H1 (cell line): ENCODE measurements around the gene UBE2Q2. TPM values are rescaled to one million over a fixed set of nuclear protein-coding genes. Genes with fewer than 3 reads are reported as not detected.

Source experiments
- CTCF ChIA-PET: fragments of 300-600 bp; sonication (Branson Sonifier 250); formaldehyde crosslinking; loops from one replicate; lab custom pipeline; 2021; ENCODE audit not compliant: partially characterized antibody; lab: Charles Lee
- POLR2A ChIA-PET: fragments of 300-600 bp; sonication (Branson Sonifier 250); formaldehyde crosslinking; loops from one replicate; lab custom pipeline; 2021; ENCODE audit warnings: inconsistent platforms; ENCODE audit not compliant: partially characterized antibody; lab: Charles Lee
- DNase-seq, 2 experiments: peaks; one replicate each; pipeline versions ENCODE4 v3.0.0 to v3.0.0-alpha.2; 2010 to 2022; ENCODE audit warnings: low spot score in 2 of 2, low read depth in 1 of 2, mixed read lengths in 1 of 2
- FAIRE-seq: peaks from 2 replicates; lab custom pipeline; 2011; peaks lifted over from hg19 to GRCh38; lab: Jason Lieb, UNC
- H2AFZ ChIP-seq: 2 replicates; pipeline ENCODE4 v1.8.1; 2012; ENCODE audit warnings: low read length, inconsistent platforms
- H2AK5ac ChIP-seq: 2 replicates; pipeline ENCODE4 v1.6.1; 2013; ENCODE audit warnings: low read depth, low read length
- H2BK120ac ChIP-seq: replicated peaks from 2 replicates; pipeline ENCODE3; 2013; ENCODE audit warnings: low read depth, low read length, inconsistent platforms
- H2BK12ac ChIP-seq: 2 replicates; pipeline ENCODE4 v1.6.1; 2013; ENCODE audit warnings: low read depth, low read length
- H2BK15ac ChIP-seq: 2 replicates; pipeline ENCODE4 v1.6.1; 2013; ENCODE audit warnings: low read length
- H2BK20ac ChIP-seq: 2 replicates; pipeline ENCODE4 v1.6.1; 2013; ENCODE audit warnings: low read length
- H2BK5ac ChIP-seq: 2 replicates; pipeline ENCODE4 v1.6.1; 2013; ENCODE audit warnings: low read depth, low read length
- H3K14ac ChIP-seq: 2 replicates; pipeline ENCODE4 v1.6.1; 2013; ENCODE audit warnings: inconsistent platforms; ENCODE audit not compliant: insufficient read length
- H3K18ac ChIP-seq: 2 replicates; pipeline ENCODE4 v1.6.1; 2013; ENCODE audit warnings: low read length; ENCODE audit errors: extremely low read depth
- H3K23ac ChIP-seq: 2 replicates; pipeline ENCODE4 v1.6.1; 2013; ENCODE audit warnings: inconsistent platforms; ENCODE audit not compliant: insufficient read length
- H3K23me2 ChIP-seq: 2 replicates; pipeline ENCODE4 v1.6.1; 2013; ENCODE audit warnings: low read depth, low read length
- H3K27ac ChIP-seq: 2 replicates; pipeline ENCODE4 v1.6.1; 2011; ENCODE audit warnings: low read depth, low read length, inconsistent platforms
- H3K27me3 ChIP-seq, 4 experiments: replicated peaks in 1 of 4; 1 replicate in 1 of 4; 2 replicates in 3 of 4; pipeline versions ENCODE4 v1.6.1 to v1.8.1; 2011 to 2013; ENCODE audit warnings: low read length in 3 of 4, mild to moderate bottlenecking in 3 of 4, inconsistent platforms in 2 of 4, mixed read lengths in 2 of 4, moderate library complexity in 1 of 4; ENCODE audit not compliant: control insufficient read depth in 3 of 4, insufficient read depth in 3 of 4; ENCODE audit errors: extremely low read depth in 1 of 4
- H3K36me3 ChIP-seq, 4 experiments: 2 replicates each; pipeline versions ENCODE4 v1.6.1 to v1.8.1; 2011 to 2013; ENCODE audit warnings: mild to moderate bottlenecking in 4 of 4, low read length in 3 of 4, moderate library complexity in 2 of 4, control low read depth in 1 of 4, inconsistent platforms in 1 of 4; ENCODE audit not compliant: insufficient read depth in 4 of 4, control insufficient read depth in 2 of 4
- H3K4ac ChIP-seq: replicated peaks from 2 replicates; pipeline ENCODE3; 2013; ENCODE audit warnings: low read length, low read depth, mixed read lengths, inconsistent platforms; ENCODE audit not compliant: insufficient read length
- H3K4me1 ChIP-seq, 4 experiments: replicated peaks in 1 of 4; 1 replicate in 1 of 4; 2 replicates in 3 of 4; pipeline versions ENCODE4 v1.6.1 to v1.8.1; 2011 to 2013; ENCODE audit warnings: low read length in 3 of 4, inconsistent platforms in 2 of 4, mixed read lengths in 1 of 4; ENCODE audit not compliant: insufficient read depth in 4 of 4, control insufficient read depth in 3 of 4
- H3K4me2 ChIP-seq, 2 experiments: 2 replicates each; pipeline versions ENCODE4 v1.6.1 to v1.8.1; 2011 to 2013; ENCODE audit warnings: low read depth in 2 of 2, low read length in 2 of 2, control low read depth in 1 of 2, inconsistent platforms in 1 of 2, mild to moderate bottlenecking in 1 of 2; ENCODE audit not compliant: insufficient read depth in 1 of 2
- H3K4me3 ChIP-seq, 4 experiments: fragments of 200-600, 300-600 bp in 1 of 4; sonication (generic), shearing (Covaris generic), sonication (Bioruptor Twin) in 1 of 4; 2 replicates each; pipeline versions ENCODE4 v1.5.1 to v1.8.1; 2011 to 2016; ENCODE audit warnings: low read length in 4 of 4, low read depth in 3 of 4, control low read depth in 2 of 4, inconsistent platforms in 2 of 4, mild to moderate bottlenecking in 2 of 4, mixed read lengths in 1 of 4, moderate library complexity in 1 of 4; ENCODE audit not compliant: insufficient read depth in 2 of 4; ENCODE audit errors: extremely low read depth in 1 of 4
- H3K56ac ChIP-seq: replicated peaks from 2 replicates; pipeline ENCODE3; 2013; ENCODE audit warnings: low read depth, mild to moderate bottlenecking, mixed read lengths, low read length, inconsistent platforms; ENCODE audit not compliant: insufficient read length
- H3K79me1 ChIP-seq: 2 replicates; pipeline ENCODE4 v1.6.1; 2013; ENCODE audit warnings: low read depth, low read length, control low read depth
- H3K79me2 ChIP-seq, 2 experiments: 2 replicates each; pipeline versions ENCODE4 v1.6.1 to v1.8.1; 2012 to 2013; ENCODE audit warnings: low read length in 2 of 2, mild to moderate bottlenecking in 2 of 2, inconsistent platforms in 1 of 2; ENCODE audit not compliant: insufficient read depth in 2 of 2, control insufficient read depth in 1 of 2
- H3K9ac ChIP-seq, 4 experiments: replicated peaks in 1 of 4; 1 replicate in 1 of 4; 2 replicates in 3 of 4; pipeline versions ENCODE4 v1.6.1 to v1.8.1; 2011 to 2013; ENCODE audit warnings: low read depth in 3 of 4, low read length in 3 of 4, control low read depth in 2 of 4, mild to moderate bottlenecking in 2 of 4, moderate library complexity in 2 of 4, inconsistent platforms in 1 of 4; ENCODE audit errors: extremely low read depth in 1 of 4
- H3K9me3 ChIP-seq, 2 experiments: 2 replicates each; pipeline versions ENCODE4 v1.6.1 to v1.8.1; 2012 to 2013; ENCODE audit warnings: mild to moderate bottlenecking in 2 of 2, moderate library complexity in 2 of 2, control low read depth in 1 of 2, inconsistent platforms in 1 of 2, low read depth in 1 of 2, low read length in 1 of 2, mixed read lengths in 1 of 2; ENCODE audit not compliant: insufficient read depth in 2 of 2
- H4K20me1 ChIP-seq, 2 experiments: replicated peaks in 1 of 2; 2 replicates each; pipeline versions ENCODE3 to v1.8.1; 2011 to 2013; ENCODE audit warnings: inconsistent platforms in 2 of 2, low read length in 2 of 2, mild to moderate bottlenecking in 1 of 2; ENCODE audit not compliant: insufficient read depth in 2 of 2, control insufficient read depth in 1 of 2
- H4K5ac ChIP-seq: 2 replicates; pipeline ENCODE4 v1.6.1; 2013; ENCODE audit warnings: low read length, low read depth, mixed read lengths, inconsistent platforms; ENCODE audit not compliant: insufficient read length
- H4K8ac ChIP-seq: 2 replicates; pipeline ENCODE4 v1.8.0; 2013; ENCODE audit warnings: mild to moderate bottlenecking, moderate library complexity, low read length, inconsistent platforms; ENCODE audit not compliant: insufficient read depth; ENCODE audit errors: extremely low read depth
- H4K91ac ChIP-seq: replicated peaks from 2 replicates; pipeline ENCODE3; 2013; ENCODE audit warnings: low read length, mixed read lengths, inconsistent platforms; ENCODE audit not compliant: insufficient read length
- CHD2 ChIP-seq: IDR thresholded peaks from 2 replicates; pipeline ENCODE4 v1.6.1; 2012; ENCODE audit warnings: low read length, improper control_type of control experiment
- CREB1 ChIP-seq: IDR thresholded peaks from 2 replicates; pipeline ENCODE4 v1.6.1; 2012; ENCODE audit warnings: inconsistent platforms
- E2F6 ChIP-seq: IDR thresholded peaks from 2 replicates; pipeline ENCODE4 v1.6.1; 2012; ENCODE audit warnings: inconsistent platforms
- HDAC2 ChIP-seq, 2 experiments: fragments of 300-600 bp in 1 of 2; sonication (generic) in 1 of 2; IDR thresholded peaks; 2 replicates each; pipeline ENCODE4 v1.6.1; 2011 to 2012; ENCODE audit warnings: low read depth in 2 of 2, low read length in 2 of 2, mild to moderate bottlenecking in 2 of 2, moderate library complexity in 2 of 2, borderline replicate concordance in 1 of 2, inconsistent platforms in 1 of 2
- NANOG ChIP-seq: IDR thresholded peaks from 2 replicates; pipeline ENCODE4 v1.6.1; 2011; ENCODE audit warnings: low read length, low read depth, mild to moderate bottlenecking, inconsistent platforms; ENCODE audit not compliant: insufficient read depth, poor library complexity, severe bottlenecking
- NRF1 ChIP-seq: IDR thresholded peaks from 2 replicates; pipeline ENCODE4 v1.6.1; 2011; ENCODE audit warnings: mild to moderate bottlenecking, low read depth, low read length, improper control_type of control experiment
- POLR2A ChIP-seq, 2 experiments: IDR thresholded peaks; 1 replicate in 1 of 2; 2 replicates in 1 of 2; pipeline ENCODE4 v1.6.1; 2011; ENCODE audit warnings: low read depth in 2 of 2, low read length in 2 of 2, mild to moderate bottlenecking in 2 of 2; ENCODE audit errors: control extremely low read depth in 1 of 2
- RBBP5 ChIP-seq: IDR thresholded peaks from 2 replicates; pipeline ENCODE4 v1.7.1; 2012; ENCODE audit warnings: low read depth, mild to moderate bottlenecking, inconsistent platforms, low read length, moderate library complexity, borderline replicate concordance
- SIRT6 ChIP-seq: IDR thresholded peaks from one replicate; pipeline ENCODE4 v1.7.1; 2012; ENCODE audit warnings: low read length, inconsistent platforms
- SP1 ChIP-seq: IDR thresholded peaks from 2 replicates; pipeline ENCODE4 v1.6.1; 2011; ENCODE audit warnings: low read depth, low read length
- SP4 ChIP-seq: IDR thresholded peaks from 2 replicates; pipeline ENCODE4 v1.6.1; 2012; ENCODE audit warnings: low read length, inconsistent platforms
- TCF12 ChIP-seq: IDR thresholded peaks from 2 replicates; pipeline ENCODE4 v1.6.1; 2011; ENCODE audit warnings: low read depth, mild to moderate bottlenecking, low read length
- ZNF274 ChIP-seq: IDR thresholded peaks from 2 replicates; pipeline ENCODE4 v1.7.0; 2012; ENCODE audit warnings: low read length, borderline replicate concordance; ENCODE audit errors: extremely low read depth
- WGBS, 2 experiments: shearing (Covaris generic) in 1 of 2; methylation state at CpG; one replicate each; pipeline versions ENCODE4 v1.1.6 to v1.1.7; 2013 to 2015; ENCODE audit warnings: low lambda C conversion rate in 2 of 2, mixed read lengths in 2 of 2, inconsistent platforms in 1 of 2, low coverage in 1 of 2, missing lambda C conversion rate in 1 of 2; ENCODE audit not compliant: insufficient replicate concordance in 2 of 2, insufficient coverage in 1 of 2, insufficient read length in 1 of 2; ENCODE audit errors: extremely low coverage in 1 of 2, missing lambda C conversion rate in 1 of 2; 5-methylcytosine and 5-hydroxymethylcytosine counted together
- polyA plus RNA-seq, 7 experiments: library from polyadenylated mRNA; depleted of rRNA in 3 of 7; stranded (reverse) in 5 of 7; unstranded in 2 of 7; fragments of >200 nt in 5 of 7; fragments of 200-250 nt in 2 of 7; gene quantifications; 1 replicate in 5 of 7; 2 replicates in 1 of 7; 4 replicates in 1 of 7; pipeline versions ENCODE4 v1.2.1 to v1.2.3, GENCODE V29; 2011 to 2013; ENCODE audit warnings: missing spikeins in 2 of 7, mixed read lengths in 2 of 7
- total RNA-seq: library from RNA; stranded (reverse); fragmentation: NEBNext Ultra II Directional; extraction: Animal tissue kit (Norgen Biotek cat#: 25700); gene quantifications from 2 replicates; pipeline ENCODE4 v1.2.1, GENCODE V29; 2021
- TF ChIP-seq, protein P1 (sequence below): IDR thresholded peaks from 2 replicates; pipeline ENCODE4 v1.6.1; 2011; ENCODE audit warnings: low read length, improper control_type of control experiment

Gene UBE2Q2
- total and polyA plus RNA-seq, 2 of the 8 experiments (the other 6 are each of a cell fraction or from before 2014, with no cell fraction given) = 10.1 to 22.7 TPM

DNA sequence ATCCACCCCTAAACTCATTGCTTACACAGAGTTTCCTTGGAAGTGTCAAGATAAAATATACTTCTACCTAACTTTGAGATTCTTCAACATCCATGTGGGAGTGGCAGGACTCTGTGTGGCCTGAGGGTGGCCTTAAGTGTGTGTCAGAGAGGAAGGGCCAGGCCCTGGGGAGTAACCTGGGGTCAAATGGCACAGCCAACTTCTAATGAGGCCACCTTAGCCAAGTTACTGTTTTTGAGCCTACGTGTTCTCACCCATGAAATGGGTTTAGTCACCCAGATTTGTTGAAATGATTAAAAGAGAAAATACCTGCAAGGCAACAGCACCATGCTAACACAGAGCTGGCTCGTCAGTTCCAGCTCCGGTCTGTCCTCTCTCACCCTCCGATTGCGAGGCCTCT lies 28.5 kb upstream of the UBE2Q2 start:
- Histone ChIP-seq H3K18ac (no peak overlapping the region), H4K20me1 (no peaks in the 10 kb centered on the region), H3K23me2 (no peaks in the 10 kb centered on the region), H3K4me2 (no peak overlapping the region), H2BK5ac (no peak overlapping the region), H2BK12ac (no peak overlapping the region), H3K23ac (no peak overlapping the region), H3K4me3 (no peak overlapping the region), H3K27ac (no peak overlapping the region), H2BK20ac (no peak overlapping the region), H2AFZ (peak overlapping the region; percentile 87), H3K14ac (no peak overlapping the region), H4K8ac (no peak overlapping the region), H2AK5ac (no peak overlapping the region), H3K27me3 (no peaks in the 10 kb centered on the region), H3K4ac (no peak overlapping the region), H3K79me2 (no peaks in the 10 kb centered on the region), H2BK120ac (no peak overlapping the region), H3K4me1 (peaks cover 0 to 5% (median 0%) of the 10 kb centered on the region in 4 experiments; a peak in 1 of 7 replicates), H3K56ac (no peak overlapping the region), H4K91ac (no peak overlapping the region), H2BK15ac (no peak overlapping the region), H3K9ac (no peak overlapping the region), H4K5ac (no peak overlapping the region), H3K36me3 (no peaks in the 10 kb centered on the region), H3K9me3 (no peaks in the 10 kb centered on the region), H3K79me1 (no peaks in the 10 kb centered on the region)
- ChIA-PET CTCF (interaction anchor here (1.1 to 3.8 kb wide), 11 partner anchors 9 to 129 kb away, joined by 3 to 25 read pairs (median 4); partner anchors contain the start of gene FBXO22), POLR2A (interaction anchor here (1.0 to 1.5 kb wide), 3 partner anchors 28 to 114 kb away, joined by 3 to 4 read pairs (median 3); partner anchors contain the start of gene UBE2Q2)
- no peak for DNase-seq
- FAIRE-seq = no peak
- 87% methylated on average over 5 of the region's 5 CpGs; no CpG with 5 or more reads in 1 of the 2 experiments for WGBS, 2 experiments
- TF ChIP-seq SIRT6 (no peak), HDAC2 (IDR thresholded peaks at IDR 0.05; ENCODE audit: borderline replicate concordance in 1 of 2, low read depth in 2 of 2, low read length in 2 of 2) (no peak), SP1 (no peak), NRF1 (no peak), CREB1 (no peak), POLR2A (IDR thresholded peaks at IDR 0.05; ENCODE audit: control extremely low read depth in 1 of 2, low read depth in 2 of 2, low read length in 2 of 2) (no peak), ZNF274 (no peak), E2F6 (no peak), CHD2 (no peak), RBBP5 (no peak), NANOG (no peak), SP4 (no peak), TCF12 (no peak)
- TF ChIP-seq, protein P1, sequence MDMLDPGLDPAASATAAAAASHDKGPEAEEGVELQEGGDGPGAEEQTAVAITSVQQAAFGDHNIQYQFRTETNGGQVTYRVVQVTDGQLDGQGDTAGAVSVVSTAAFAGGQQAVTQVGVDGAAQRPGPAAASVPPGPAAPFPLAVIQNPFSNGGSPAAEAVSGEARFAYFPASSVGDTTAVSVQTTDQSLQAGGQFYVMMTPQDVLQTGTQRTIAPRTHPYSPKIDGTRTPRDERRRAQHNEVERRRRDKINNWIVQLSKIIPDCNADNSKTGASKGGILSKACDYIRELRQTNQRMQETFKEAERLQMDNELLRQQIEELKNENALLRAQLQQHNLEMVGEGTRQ = no peak
